Kidney glomerular epithelial cell (primary cell): ENCODE measurements around the gene HSD17B14.

Experiments
- DNase-seq: peaks from one replicate; lab custom pipeline; 2025; lab: John Stamatoyannopoulos, UW

HSD17B14 gene

GRCh38 chr19:48826606-48827020, 9.7 kb downstream of the HSD17B14 start:
- DNase-seq: no peak

- DNase-seq: no peak
Observed at GRCh38 chr19:48822514-48822913, 13.8 kb downstream of the HSD17B14 start.

GRCh38 chr19:48821633-48822032, 14.7 kb downstream of the HSD17B14 start:
- DNase-seq: no peak

GRCh38 chr19:48819366-48819816, 16.9 kb downstream of the HSD17B14 start:
- peak; percentile 2 for DNase-seq

- no peak for DNase-seq
Observed at GRCh38 chr19:48818234-48818820, 18.0 kb downstream of the HSD17B14 start.

- DNase-seq: no peak
Observed at GRCh38 chr19:48817585-48818124, 18.6 kb downstream of the HSD17B14 start.

- no peak for DNase-seq
Observed at GRCh38 chr19:48815870-48816501, 20.3 kb downstream of the HSD17B14 start.

- DNase-seq: no peak
Observed at GRCh38 chr19:48814895-48815294, 21.4 kb downstream of the HSD17B14 start.

- DNase-seq: no peak
Observed at GRCh38 chr19:48813123-48813913, 23.0 kb downstream of the HSD17B14 start.

- peak; percentile 47 for DNase-seq
Observed at GRCh38 chr19:48812094-48812929, 24.0 kb downstream of the HSD17B14 start.

GRCh38 chr19:48810151-48810550, 26.1 kb downstream of the HSD17B14 start:
- peak; percentile 1 for DNase-seq

GRCh38 chr19:48807590-48808308, 28.5 kb downstream of the HSD17B14 start:
- DNase-seq: no peak

- DNase-seq: peak; percentile 7
Observed at GRCh38 chr19:48806818-48807589, 29.3 kb downstream of the HSD17B14 start.

- DNase-seq: no peak
Observed at GRCh38 chr19:48806518-48806817, 29.8 kb downstream of the HSD17B14 start.

GRCh38 chr19:48805452-48805851, 30.8 kb downstream of the HSD17B14 start:
- DNase-seq: no peak

- no peak for DNase-seq
Observed at GRCh38 chr19:48804496-48804895, 31.8 kb downstream of the HSD17B14 start.

GRCh38 chr19:48802623-48803022, 33.7 kb downstream of the HSD17B14 start:
- DNase-seq: no peak

- DNase-seq: no peak
Observed at GRCh38 chr19:48799358-48800300, 36.7 kb downstream of the HSD17B14 start.

GRCh38 chr19:48798937-48799336, 37.4 kb downstream of the HSD17B14 start:
- no peak for DNase-seq
